ENCODE data around the gene KIN.
A peak's percentile ranks its signal among the peaks of the same experiment; 100 is the strongest.

Gene KIN, protein sequence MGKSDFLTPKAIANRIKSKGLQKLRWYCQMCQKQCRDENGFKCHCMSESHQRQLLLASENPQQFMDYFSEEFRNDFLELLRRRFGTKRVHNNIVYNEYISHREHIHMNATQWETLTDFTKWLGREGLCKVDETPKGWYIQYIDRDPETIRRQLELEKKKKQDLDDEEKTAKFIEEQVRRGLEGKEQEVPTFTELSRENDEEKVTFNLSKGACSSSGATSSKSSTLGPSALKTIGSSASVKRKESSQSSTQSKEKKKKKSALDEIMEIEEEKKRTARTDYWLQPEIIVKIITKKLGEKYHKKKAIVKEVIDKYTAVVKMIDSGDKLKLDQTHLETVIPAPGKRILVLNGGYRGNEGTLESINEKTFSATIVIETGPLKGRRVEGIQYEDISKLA

DNA sequence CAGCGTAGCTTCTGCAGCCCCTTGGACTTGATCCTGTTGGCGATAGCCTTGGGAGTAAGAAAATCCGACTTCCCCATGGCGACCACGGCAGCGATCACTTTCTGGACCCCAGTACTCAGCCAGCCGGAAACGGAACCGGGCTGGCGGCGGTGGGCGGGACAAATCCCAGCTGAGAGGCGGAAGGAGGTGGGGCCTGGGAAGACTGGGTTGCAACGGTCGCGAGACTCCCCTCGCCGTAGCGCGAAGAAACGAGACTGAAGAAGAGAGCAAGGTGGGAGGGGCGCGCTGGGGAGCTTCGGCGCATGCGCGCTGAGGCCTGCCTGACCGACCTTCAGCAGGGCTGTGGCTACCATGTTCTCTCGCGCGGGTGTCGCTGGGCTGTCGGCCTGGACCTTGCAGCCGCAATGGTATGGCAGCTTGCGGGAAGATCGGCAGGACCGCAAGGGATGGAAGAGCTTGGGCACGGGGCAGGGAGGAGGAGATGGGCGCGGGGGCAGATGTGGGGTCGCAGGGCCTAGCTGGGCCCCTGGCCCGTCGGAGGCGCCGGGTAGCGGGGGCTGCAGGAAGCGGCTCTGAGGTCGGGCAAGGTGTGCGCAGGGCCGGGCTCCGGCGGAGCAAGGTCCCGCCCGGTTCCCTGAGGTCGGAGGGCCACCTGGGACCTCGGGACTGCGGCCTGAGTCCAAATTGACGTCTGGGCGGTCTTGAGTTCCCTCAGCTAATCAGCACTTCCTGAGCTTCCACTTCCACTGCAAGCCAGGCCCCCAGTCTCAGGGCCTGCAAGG is at the start of gene KIN, which contains the start of gene ATP5F1C:
Gene KIN (minus strand): TSS at position 137 of the 782 bp plus-strand sequence. CDS start 60 bp downstream, at position 77.
Gene ATP5F1C (plus strand): TSS at position 321 of the 782 bp plus-strand sequence. CDS start 31 bp downstream, at position 352.
- H3K4me1 ChIP-seq (ENCODE audit: control insufficient read depth, insufficient read depth, low read length) = peaks cover 4% of the 10 kb centered on the region
- H3K4me3 ChIP-seq (ENCODE audit: low read length) = peak within 1 kb of the TSS; percentile 47
- H3K27me3 ChIP-seq (ENCODE audit: control insufficient read depth, insufficient read depth, low read length) = no peaks in the 10 kb centered on the region
- H3K36me3 ChIP-seq (ENCODE audit: control insufficient read depth, insufficient read depth, low read length) = no peaks in the 10 kb centered on the region
- peak within 1 kb of the TSS; percentile 84 for H3K9ac ChIP-seq (ENCODE audit: low read length)
- H3K9me3 ChIP-seq (ENCODE audit: control insufficient read depth, low read length) = no peaks in the 10 kb centered on the region

DNA sequence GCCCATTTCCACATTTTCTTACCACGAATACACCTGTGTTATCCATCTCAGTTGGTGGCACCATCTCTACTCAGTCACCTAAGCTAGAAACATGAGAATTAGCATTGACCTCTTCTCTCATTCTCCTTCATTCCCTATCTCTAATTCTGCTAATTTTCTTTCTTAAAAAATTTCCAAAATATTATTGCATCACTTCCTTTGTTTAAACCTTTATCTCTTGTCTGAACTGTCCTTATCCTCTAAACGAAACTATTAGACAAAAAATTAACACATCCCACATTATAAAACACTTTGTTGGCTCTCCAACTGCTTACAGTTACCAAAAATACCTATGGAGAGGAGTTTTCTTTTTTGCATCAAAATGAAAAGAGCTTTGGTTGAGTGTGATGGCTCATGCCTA is 48.8 kb upstream of the KIN start:
- Histone ChIP-seq H3K36me3 (ENCODE audit: control insufficient read depth, insufficient read depth, low read length) (no peaks in the 10 kb centered on the region), H3K9ac (ENCODE audit: low read length) (no peak overlapping the region), H3K9me3 (ENCODE audit: control insufficient read depth, low read length) (no peaks in the 10 kb centered on the region), H3K4me1 (ENCODE audit: control insufficient read depth, insufficient read depth, low read length) (no peaks in the 10 kb centered on the region), H3K27me3 (ENCODE audit: control insufficient read depth, insufficient read depth, low read length) (no peaks in the 10 kb centered on the region), H3K4me3 (ENCODE audit: low read length) (no peak overlapping the region)

DNA sequence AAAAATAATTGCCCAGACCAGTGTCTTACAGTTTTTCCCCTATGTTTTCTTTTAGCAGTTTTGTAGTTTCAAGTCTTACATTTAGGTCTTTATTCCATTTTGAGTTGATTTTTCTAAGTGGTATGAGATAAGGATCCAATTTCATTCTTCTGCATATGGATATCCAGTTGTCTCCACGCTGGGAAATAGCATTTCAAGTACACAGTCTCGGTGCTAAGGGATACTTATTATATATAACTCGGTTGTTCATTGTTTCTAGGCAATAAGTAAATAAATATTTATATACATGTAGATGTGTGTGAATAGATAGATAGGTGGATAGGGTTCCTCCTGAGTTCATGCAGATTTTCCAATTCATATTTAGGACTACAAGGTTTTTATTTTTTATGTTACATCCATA is 46.5 kb upstream of the KIN start:
- H3K36me3 ChIP-seq (ENCODE audit: control insufficient read depth, insufficient read depth, low read length) = no peaks in the 10 kb centered on the region
- H3K27me3 ChIP-seq (ENCODE audit: control insufficient read depth, insufficient read depth, low read length) = no peaks in the 10 kb centered on the region
- no peak overlapping the region for H3K4me3 ChIP-seq (ENCODE audit: low read length)
- H3K9me3 ChIP-seq (ENCODE audit: control insufficient read depth, low read length) = no peaks in the 10 kb centered on the region
- H3K4me1 ChIP-seq (ENCODE audit: control insufficient read depth, insufficient read depth, low read length) = no peaks in the 10 kb centered on the region
- no peak overlapping the region for H3K9ac ChIP-seq (ENCODE audit: low read length)

DNA sequence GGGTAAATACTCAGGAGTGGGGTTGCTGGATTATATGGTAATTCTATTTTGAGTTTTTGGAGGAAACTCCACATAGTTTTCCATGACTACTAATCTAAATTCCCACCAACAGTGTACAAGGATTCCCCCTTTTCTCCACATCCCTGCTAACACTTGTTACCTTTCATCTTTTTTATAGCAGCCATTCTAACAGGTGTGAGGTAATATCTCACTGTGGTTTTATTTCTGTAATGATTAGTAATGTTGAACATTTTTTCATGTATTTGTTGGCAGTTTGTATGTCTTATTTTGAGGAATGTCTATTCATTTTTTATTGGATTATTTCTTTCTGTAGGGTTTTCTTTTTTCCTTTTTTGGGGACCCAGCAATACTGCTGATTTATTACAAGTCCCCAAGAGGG is 45.4 kb upstream of the KIN start:
- no peaks in the 10 kb centered on the region for H3K4me1 ChIP-seq (ENCODE audit: control insufficient read depth, insufficient read depth, low read length)
- H3K9ac ChIP-seq (ENCODE audit: low read length) = no peak overlapping the region
- no peaks in the 10 kb centered on the region for H3K9me3 ChIP-seq (ENCODE audit: control insufficient read depth, low read length)
- H3K36me3 ChIP-seq (ENCODE audit: control insufficient read depth, insufficient read depth, low read length) = no peaks in the 10 kb centered on the region
- H3K27me3 ChIP-seq (ENCODE audit: control insufficient read depth, insufficient read depth, low read length) = no peaks in the 10 kb centered on the region
- H3K4me3 ChIP-seq (ENCODE audit: low read length) = no peak overlapping the region

DNA sequence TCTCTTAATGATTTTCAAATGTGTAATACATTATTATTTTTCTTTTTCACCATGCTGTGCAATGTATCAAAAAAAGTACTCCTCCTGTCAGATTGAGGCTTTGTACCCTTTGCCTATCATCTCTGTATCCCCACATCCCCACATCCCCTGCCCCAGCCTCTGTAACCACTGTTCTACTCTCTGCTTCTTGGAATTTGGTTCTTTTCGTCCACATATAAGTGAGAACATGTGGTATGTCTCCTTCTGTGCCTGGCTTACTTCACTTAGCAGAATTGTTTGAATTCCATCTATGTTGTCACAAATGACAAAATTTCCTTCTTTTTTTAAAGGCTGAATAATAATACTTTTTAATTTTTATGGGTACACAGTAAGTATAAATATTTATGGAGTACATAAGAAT is 44.3 kb upstream of the KIN start:
- no peaks in the 10 kb centered on the region for H3K36me3 ChIP-seq (ENCODE audit: control insufficient read depth, insufficient read depth, low read length)
- H3K9ac ChIP-seq (ENCODE audit: low read length) = no peak overlapping the region
- no peaks in the 10 kb centered on the region for H3K9me3 ChIP-seq (ENCODE audit: control insufficient read depth, low read length)
- no peaks in the 10 kb centered on the region for H3K27me3 ChIP-seq (ENCODE audit: control insufficient read depth, insufficient read depth, low read length)
- no peaks in the 10 kb centered on the region for H3K4me1 ChIP-seq (ENCODE audit: control insufficient read depth, insufficient read depth, low read length)
- no peak overlapping the region for H3K4me3 ChIP-seq (ENCODE audit: low read length)

DNA sequence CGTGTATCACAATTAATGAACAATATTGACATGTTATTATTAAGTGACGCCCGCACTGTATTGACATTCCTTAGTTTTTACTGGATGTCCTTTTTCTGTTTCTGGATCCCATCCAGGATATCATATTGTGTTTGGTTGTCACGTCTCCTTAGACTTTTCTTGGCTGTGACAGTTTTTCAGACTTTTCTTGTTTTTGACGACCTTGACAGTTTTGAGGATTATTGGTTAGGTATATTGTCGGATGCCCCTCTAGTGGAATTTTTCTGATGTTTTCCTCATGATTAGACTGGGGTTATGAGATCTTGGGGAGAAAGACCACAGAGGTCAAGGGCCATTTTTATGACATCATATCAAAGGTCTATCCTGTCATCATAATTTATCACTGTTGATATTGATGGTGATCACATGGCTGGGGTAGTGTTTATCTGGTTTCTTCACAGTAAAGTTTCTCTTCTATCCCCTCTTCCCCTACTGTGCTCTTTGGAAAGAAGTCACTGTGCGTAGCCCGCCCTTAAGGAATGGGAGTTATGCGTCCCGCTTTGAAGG is 41.6 kb upstream of the KIN start:
- Histone ChIP-seq H3K4me1 (ENCODE audit: control insufficient read depth, insufficient read depth, low read length) (no peaks in the 10 kb centered on the region), H3K4me3 (ENCODE audit: low read length) (no peak overlapping the region), H3K27me3 (ENCODE audit: control insufficient read depth, insufficient read depth, low read length) (no peaks in the 10 kb centered on the region), H3K36me3 (ENCODE audit: control insufficient read depth, insufficient read depth, low read length) (no peaks in the 10 kb centered on the region), H3K9me3 (ENCODE audit: control insufficient read depth, low read length) (no peaks in the 10 kb centered on the region), H3K9ac (ENCODE audit: low read length) (no peak overlapping the region)

DNA sequence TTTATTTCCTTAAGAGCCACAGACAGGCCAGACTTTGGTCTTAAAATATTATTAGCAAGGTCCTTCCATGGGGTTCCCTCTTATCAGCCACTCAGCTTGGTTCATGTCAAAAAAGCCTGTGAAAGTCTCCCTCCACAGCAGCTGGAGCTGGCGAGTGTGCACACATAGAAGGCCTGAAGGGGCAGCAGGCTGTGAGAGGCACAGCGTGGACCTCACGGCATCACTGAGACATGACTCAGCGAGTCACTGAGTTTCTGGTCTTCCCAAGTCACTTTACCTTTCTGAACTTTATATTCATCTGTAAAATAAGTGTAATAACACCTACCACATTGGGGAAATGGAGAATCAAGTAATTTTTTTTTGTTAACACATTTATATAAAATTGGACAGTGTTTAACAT is 39.2 kb upstream of the KIN start:
- no peak overlapping the region for H3K4me3 ChIP-seq (ENCODE audit: low read length)
- H3K36me3 ChIP-seq (ENCODE audit: control insufficient read depth, insufficient read depth, low read length) = no peaks in the 10 kb centered on the region
- H3K9ac ChIP-seq (ENCODE audit: low read length) = no peak overlapping the region
- no peaks in the 10 kb centered on the region for H3K4me1 ChIP-seq (ENCODE audit: control insufficient read depth, insufficient read depth, low read length)
- no peaks in the 10 kb centered on the region for H3K27me3 ChIP-seq (ENCODE audit: control insufficient read depth, insufficient read depth, low read length)
- no peaks in the 10 kb centered on the region for H3K9me3 ChIP-seq (ENCODE audit: control insufficient read depth, low read length)

DNA sequence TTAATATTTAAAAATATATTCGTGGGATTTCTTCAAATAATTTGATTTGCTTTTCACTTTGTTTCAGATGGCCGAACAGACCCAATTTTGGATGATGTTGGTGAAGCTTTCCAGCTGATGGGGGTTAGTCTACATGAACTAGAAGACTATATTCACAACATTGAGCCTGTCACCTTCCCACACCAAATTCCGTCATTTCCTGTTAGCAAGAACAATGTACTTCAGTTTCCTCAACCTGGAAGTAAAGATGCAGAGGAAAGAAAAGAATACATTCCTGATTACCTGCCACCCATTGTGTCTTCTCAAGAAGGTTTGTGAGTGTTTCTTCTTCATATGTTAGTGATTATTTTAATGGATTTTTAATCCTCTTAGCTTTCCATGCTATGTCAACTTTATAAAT is 36.5 kb upstream of the KIN start:
- Histone ChIP-seq H3K36me3 (ENCODE audit: control insufficient read depth, insufficient read depth, low read length) (no peaks in the 10 kb centered on the region), H3K9me3 (ENCODE audit: control insufficient read depth, low read length) (no peaks in the 10 kb centered on the region), H3K27me3 (ENCODE audit: control insufficient read depth, insufficient read depth, low read length) (no peaks in the 10 kb centered on the region), H3K4me3 (ENCODE audit: low read length) (no peak overlapping the region), H3K9ac (ENCODE audit: low read length) (no peak overlapping the region), H3K4me1 (ENCODE audit: control insufficient read depth, insufficient read depth, low read length) (no peaks in the 10 kb centered on the region)

DNA sequence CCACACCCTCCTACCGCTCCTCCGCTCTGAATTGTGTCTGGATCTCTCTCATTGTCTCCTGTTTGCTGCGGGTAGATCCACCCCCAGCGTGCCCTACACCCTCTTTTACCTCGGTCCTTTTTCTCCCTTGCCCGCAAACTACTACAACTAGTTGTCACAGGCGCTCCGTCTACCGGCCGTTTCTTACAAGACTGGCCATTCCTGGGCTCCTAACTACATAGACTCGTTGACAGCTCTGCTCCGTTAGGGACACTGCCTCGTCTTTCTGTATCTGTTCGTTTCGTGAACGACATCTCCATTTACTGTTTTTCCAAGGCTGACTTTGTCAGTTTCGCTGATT is 31.3 kb upstream of the KIN start:
- H3K9me3 ChIP-seq (ENCODE audit: control insufficient read depth, low read length) = no peaks in the 10 kb centered on the region
- peak overlapping the region; percentile 73 for H3K9ac ChIP-seq (ENCODE audit: low read length)
- H3K4me3 ChIP-seq (ENCODE audit: low read length) = peak overlapping the region; percentile 84
- no peaks in the 10 kb centered on the region for H3K4me1 ChIP-seq (ENCODE audit: control insufficient read depth, insufficient read depth, low read length)
- H3K36me3 ChIP-seq (ENCODE audit: control insufficient read depth, insufficient read depth, low read length) = no peaks in the 10 kb centered on the region
- H3K27me3 ChIP-seq (ENCODE audit: control insufficient read depth, insufficient read depth, low read length) = no peaks in the 10 kb centered on the region

DNA sequence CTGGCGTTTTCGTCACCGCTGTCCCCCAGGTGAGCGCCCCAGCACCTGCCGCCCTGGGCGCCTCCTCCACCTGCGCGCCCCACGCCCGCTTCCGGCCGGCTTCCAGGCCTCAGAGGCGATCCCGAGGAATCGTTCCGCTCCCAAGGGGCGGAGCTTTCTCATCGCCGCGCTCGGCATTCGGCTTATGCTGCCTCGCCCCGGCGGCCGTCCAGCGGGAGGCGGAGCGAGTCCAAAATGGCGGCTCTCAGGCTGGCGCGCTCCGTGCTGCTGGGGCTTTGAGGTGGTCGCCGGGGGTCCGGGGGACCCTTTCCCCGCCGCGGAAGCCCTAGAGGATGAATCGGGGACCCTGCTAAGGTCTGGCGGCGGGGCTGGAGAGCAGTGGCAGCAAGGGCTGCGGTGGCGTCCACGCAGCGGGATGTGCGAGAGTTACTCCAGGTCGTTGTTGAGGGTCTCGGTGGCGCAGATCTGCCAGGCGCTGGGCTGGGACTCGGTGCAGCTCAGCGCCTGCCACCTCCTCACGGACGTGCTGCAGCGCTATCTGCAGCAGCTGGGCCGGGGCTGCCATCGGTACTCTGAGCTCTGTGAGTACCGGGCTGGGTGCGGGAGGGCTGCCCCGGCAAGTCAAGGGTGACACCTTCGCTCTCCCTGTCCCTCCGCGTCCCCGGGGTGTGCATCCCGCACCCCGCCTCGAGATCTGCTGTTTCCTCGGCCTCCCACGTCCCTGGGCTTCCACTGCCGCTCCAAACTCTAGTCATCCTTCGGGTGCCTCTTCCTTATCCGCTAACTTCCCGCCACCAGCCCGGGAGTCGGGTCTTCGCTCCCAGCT is 30.7 kb upstream of the KIN start, which contains the start of gene TAF3:
Gene TAF3 (plus strand): TSS at position 211 of the 826 bp plus-strand sequence. CDS start 205 bp downstream, at position 416.
- Histone ChIP-seq H3K9ac (ENCODE audit: low read length) (peak within 1 kb of the TSS; percentile 73), H3K4me1 (ENCODE audit: control insufficient read depth, insufficient read depth, low read length) (no peaks in the 10 kb centered on the region), H3K4me3 (ENCODE audit: low read length) (peak within 1 kb of the TSS; percentile 84), H3K9me3 (ENCODE audit: control insufficient read depth, low read length) (no peaks in the 10 kb centered on the region), H3K36me3 (ENCODE audit: control insufficient read depth, insufficient read depth, low read length) (no peaks in the 10 kb centered on the region), H3K27me3 (ENCODE audit: control insufficient read depth, insufficient read depth, low read length) (no peaks in the 10 kb centered on the region)

DNA sequence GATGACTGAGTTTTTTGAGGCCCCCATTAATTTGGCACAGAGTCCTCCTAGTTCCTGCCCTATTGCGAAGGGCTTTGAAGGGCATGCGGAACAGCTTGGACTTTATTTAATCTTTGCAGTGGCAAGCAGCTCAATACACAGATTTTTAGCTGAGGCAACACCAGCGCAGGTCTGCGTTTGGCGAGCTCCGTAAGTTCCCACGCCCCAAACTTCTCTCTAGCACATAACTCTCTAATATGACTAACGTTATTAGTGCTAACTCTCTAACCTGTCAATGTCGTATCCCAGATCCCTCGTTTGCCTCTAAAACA is 30.1 kb upstream of the KIN start:
- Histone ChIP-seq H3K36me3 (ENCODE audit: control insufficient read depth, insufficient read depth, low read length) (no peaks in the 10 kb centered on the region), H3K9ac (ENCODE audit: low read length) (peak overlapping the region; percentile 73), H3K4me1 (ENCODE audit: control insufficient read depth, insufficient read depth, low read length) (no peaks in the 10 kb centered on the region), H3K4me3 (ENCODE audit: low read length) (peak overlapping the region; percentile 84), H3K27me3 (ENCODE audit: control insufficient read depth, insufficient read depth, low read length) (no peaks in the 10 kb centered on the region), H3K9me3 (ENCODE audit: control insufficient read depth, low read length) (no peaks in the 10 kb centered on the region)
